HepG2 (cell line): Measurements from ENCODE around the gene CCDC6.

ENCODE experiments used
- JUND ChIP-seq: sonication (generic); formaldehyde crosslinking; IDR thresholded peaks from 2 replicates; pipeline ENCODE4 v1.8.0; 2022; ENCODE audit warnings: mild to moderate bottlenecking, missing genetic modification reagents
- MBD4 ChIP-seq: IDR thresholded peaks from 2 replicates; pipeline ENCODE4 v1.6.1; 2012; ENCODE audit warnings: low read length, inconsistent platforms, borderline replicate concordance
- NFE2 ChIP-seq: sonication (generic); formaldehyde crosslinking; IDR thresholded peaks from 2 replicates; pipeline ENCODE4 v1.4.0; 2020; ENCODE audit warnings: missing genetic modification reagents
- POLR2A ChIP-seq, 2 experiments: IDR thresholded peaks; 2 replicates each; pipeline ENCODE4 v1.6.1; 2011; ENCODE audit warnings: low read depth in 2 of 2, low read length in 2 of 2, mild to moderate bottlenecking in 1 of 2, moderate library complexity in 1 of 2; ENCODE audit not compliant: insufficient read depth in 1 of 2
- ZKSCAN1 ChIP-seq: fragments of 150-350 bp; IDR thresholded peaks from 2 replicates; pipeline ENCODE4 v1.6.1; 2014; ENCODE audit warnings: low read length

DNA sequence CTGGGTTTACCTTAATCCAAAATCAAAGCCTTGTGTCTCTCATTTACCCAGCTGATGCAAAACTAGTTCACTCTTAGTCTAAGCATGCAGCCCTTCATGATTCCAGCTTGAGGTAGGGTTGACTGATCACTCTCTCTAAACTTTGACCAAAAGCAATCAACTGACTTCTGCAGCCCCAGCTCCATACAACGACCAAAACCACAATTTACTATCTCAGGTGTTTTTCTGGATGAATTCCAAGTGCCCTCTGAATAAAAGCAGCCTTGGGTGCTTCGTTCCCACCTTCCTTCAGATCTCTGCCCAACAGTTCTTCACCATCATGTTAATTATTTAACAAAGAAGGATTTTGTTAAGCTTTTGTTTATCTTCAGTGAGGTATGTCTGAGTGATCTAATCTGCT, 62.6 kb downstream of the CCDC6 start:
- no peak for TF ChIP-seq JUND (CRISPR knock-in tag)
- TF ChIP-seq POLR2A (IDR thresholded peaks at IDR 0.05; ENCODE audit: insufficient read depth in 1 of 2, low read depth in 2 of 2, low read length in 2 of 2): no peak
- no peak for TF ChIP-seq MBD4
- TF ChIP-seq NFE2 (CRISPR knock-in tag): no peak
- no peak for TF ChIP-seq ZKSCAN1
